ENCODE results near the gene C17orf67.

Gene C17orf67

GRCh38 chr17:56773124-56773523, 60.6 kb downstream of the C17orf67 start:
- no peak overlapping the region for H3K4me3 ChIP-seq (replicated peaks in 1 of 2; ENCODE audit: low read depth in 2 of 2, low read length in 2 of 2)
- no peak for DNase-seq (ENCODE audit: low read depth in 2 of 2)
- TF ChIP-seq, protein P1, sequence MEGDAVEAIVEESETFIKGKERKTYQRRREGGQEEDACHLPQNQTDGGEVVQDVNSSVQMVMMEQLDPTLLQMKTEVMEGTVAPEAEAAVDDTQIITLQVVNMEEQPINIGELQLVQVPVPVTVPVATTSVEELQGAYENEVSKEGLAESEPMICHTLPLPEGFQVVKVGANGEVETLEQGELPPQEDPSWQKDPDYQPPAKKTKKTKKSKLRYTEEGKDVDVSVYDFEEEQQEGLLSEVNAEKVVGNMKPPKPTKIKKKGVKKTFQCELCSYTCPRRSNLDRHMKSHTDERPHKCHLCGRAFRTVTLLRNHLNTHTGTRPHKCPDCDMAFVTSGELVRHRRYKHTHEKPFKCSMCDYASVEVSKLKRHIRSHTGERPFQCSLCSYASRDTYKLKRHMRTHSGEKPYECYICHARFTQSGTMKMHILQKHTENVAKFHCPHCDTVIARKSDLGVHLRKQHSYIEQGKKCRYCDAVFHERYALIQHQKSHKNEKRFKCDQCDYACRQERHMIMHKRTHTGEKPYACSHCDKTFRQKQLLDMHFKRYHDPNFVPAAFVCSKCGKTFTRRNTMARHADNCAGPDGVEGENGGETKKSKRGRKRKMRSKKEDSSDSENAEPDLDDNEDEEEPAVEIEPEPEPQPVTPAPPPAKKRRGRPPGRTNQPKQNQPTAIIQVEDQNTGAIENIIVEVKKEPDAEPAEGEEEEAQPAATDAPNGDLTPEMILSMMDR (IDR thresholded peaks at IDR 0.05; ENCODE audit: low read depth, low read length), result no peak

- TF ChIP-seq, protein P1 (IDR thresholded peaks at IDR 0.05; ENCODE audit: low read depth, low read length), result no peak
- H3K4me3 ChIP-seq (replicated peaks in 1 of 2; ENCODE audit: low read depth in 2 of 2, low read length in 2 of 2), result no peak overlapping the region
- DNase-seq (ENCODE audit: low read depth in 2 of 2), result no peak
Observed at GRCh38 chr17:56772442-56772841, 61.3 kb downstream of the C17orf67 start.

DNA sequence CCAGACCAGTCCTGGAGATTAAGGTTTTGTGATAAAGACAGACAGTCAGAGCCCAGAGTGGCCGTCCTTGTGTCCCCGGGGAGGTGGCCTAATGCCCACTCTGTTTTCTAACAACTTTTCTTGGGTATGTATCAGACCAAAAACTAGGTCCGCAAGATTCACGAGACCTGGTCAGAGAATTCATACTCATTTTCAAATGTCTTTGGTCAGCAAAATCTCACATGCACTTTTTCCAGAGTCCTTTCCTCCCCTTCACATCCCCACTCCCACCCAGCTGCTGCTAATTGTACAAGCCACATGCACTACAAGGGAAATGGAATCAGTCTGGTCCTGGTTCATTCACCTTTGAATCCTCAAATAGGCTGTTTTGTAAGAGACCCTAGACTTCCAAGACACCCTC, 61.7 kb downstream of the C17orf67 start:
- no peak overlapping the region for H3K4me3 ChIP-seq (replicated peaks in 1 of 2; ENCODE audit: low read depth in 2 of 2, low read length in 2 of 2)
- DNase-seq (ENCODE audit: low read depth in 2 of 2), result no peak
- TF ChIP-seq, protein P1 (IDR thresholded peaks at IDR 0.05; ENCODE audit: low read depth, low read length), result no peak

DNA sequence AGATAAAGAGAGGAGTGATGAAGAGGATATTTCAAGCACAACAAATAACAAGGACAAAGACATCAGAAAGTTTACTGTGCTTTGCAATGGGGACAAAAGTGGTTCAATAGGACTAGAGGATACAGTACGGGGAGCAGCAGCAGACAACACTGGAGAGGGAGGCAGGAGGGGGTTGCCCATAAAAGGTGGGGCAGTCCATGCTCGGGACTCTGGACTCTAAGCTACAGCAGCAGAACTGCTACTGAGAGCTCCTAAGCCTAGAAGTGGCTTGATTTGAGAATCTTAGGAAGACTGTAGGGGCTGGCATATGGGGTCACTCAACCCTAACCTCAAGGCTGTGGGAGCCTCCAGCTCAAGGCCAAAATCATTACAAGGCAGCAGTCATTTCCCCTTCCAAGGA, 62.2 kb downstream of the C17orf67 start:
- TF ChIP-seq, protein P1 (IDR thresholded peaks at IDR 0.05; ENCODE audit: low read depth, low read length), result no peak
- no peak for DNase-seq (ENCODE audit: low read depth in 2 of 2)
- no peak overlapping the region for H3K4me3 ChIP-seq (replicated peaks in 1 of 2; ENCODE audit: low read depth in 2 of 2, low read length in 2 of 2)

DNA sequence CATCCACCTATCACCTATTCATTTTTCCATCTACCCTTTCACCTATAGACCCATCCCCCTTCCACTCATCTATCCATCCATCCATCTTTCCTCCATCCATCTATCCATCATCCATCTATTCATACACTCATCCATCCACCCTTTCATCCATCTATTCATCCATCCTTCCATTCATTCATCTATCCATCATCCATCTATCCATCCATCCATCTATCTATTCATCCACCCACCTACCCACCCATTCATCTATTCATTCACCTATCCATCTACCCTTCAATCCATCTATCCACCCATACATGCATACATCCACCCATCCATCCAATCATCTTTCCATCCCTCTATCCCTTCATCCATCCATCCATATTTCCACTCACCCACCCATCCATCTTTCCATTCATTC, 63.3 kb downstream of the C17orf67 start:
- no peak overlapping the region for H3K4me3 ChIP-seq (replicated peaks in 1 of 2; ENCODE audit: low read depth in 2 of 2, low read length in 2 of 2)
- TF ChIP-seq, protein P1 (IDR thresholded peaks at IDR 0.05; ENCODE audit: low read depth, low read length), result no peak
- DNase-seq (ENCODE audit: low read depth in 2 of 2), result no peak

- no peak for DNase-seq (ENCODE audit: low read depth in 2 of 2)
- H3K4me3 ChIP-seq (replicated peaks in 1 of 2; ENCODE audit: low read depth in 2 of 2, low read length in 2 of 2), result no peak overlapping the region
- TF ChIP-seq, protein P1 (IDR thresholded peaks at IDR 0.05; ENCODE audit: low read depth, low read length), result no peak
Observed at GRCh38 chr17:56765449-56765848, 68.3 kb downstream of the C17orf67 start.

DNA sequence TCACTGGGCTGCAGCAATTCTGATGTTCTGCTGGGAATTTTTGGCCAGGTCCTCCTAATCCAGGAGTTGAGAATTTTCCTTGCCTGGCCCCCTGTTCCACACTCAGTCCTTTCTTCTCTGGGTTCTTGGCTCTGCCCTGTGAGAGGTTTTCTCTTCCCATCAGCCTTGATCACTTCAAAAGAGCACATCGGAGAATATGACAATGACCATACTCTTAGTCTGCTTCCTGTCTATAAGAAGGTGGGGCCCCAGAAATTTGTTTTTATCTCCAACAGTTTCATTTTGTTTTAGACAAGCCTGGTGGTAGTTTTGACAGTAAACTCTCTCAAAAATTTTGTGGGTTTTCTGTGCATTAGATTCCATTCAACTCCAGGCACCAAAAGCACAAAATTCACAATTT, 70.7 kb downstream of the C17orf67 start:
- no peak for DNase-seq (ENCODE audit: low read depth in 2 of 2)
- TF ChIP-seq, protein P1 (IDR thresholded peaks at IDR 0.05; ENCODE audit: low read depth, low read length), result no peak

More for the DNA sequence above, 70.7 kb downstream of the C17orf67 start:
- H3K4me3 ChIP-seq (replicated peaks in 1 of 2; ENCODE audit: low read depth in 2 of 2, low read length in 2 of 2), result no peak overlapping the region

Measured in cardiac fibroblast (primary cell).